Measurements from ENCODE around the gene LGALS9.

Gene LGALS9

GRCh38 chr17:27610304-27610677 is 20.7 kb upstream of the LGALS9 start:
- no peak for TF ChIP-seq CTCF (IDR thresholded peaks at IDR 0.05; ENCODE audit: extremely low read depth, missing control alignments)
- no peak for DNase-seq (ENCODE audit: low spot score)

- TF ChIP-seq CTCF (IDR thresholded peaks at IDR 0.05; ENCODE audit: extremely low read depth, missing control alignments), result no peak
- DNase-seq (ENCODE audit: low spot score), result no peak
Observed at GRCh38 chr17:27612160-27612770, 18.7 kb upstream of the LGALS9 start.

GRCh38 chr17:27613433-27613832 is 17.6 kb upstream of the LGALS9 start:
- no peak for TF ChIP-seq CTCF (IDR thresholded peaks at IDR 0.05; ENCODE audit: extremely low read depth, missing control alignments)
- DNase-seq (ENCODE audit: low spot score), result no peak

GRCh38 chr17:27615121-27615520 is 15.9 kb upstream of the LGALS9 start:
- no peak for TF ChIP-seq CTCF (IDR thresholded peaks at IDR 0.05; ENCODE audit: extremely low read depth, missing control alignments)
- DNase-seq (ENCODE audit: low spot score), result no peak

GRCh38 chr17:27616414-27616813 is 14.6 kb upstream of the LGALS9 start:
- DNase-seq (ENCODE audit: low spot score), result no peak

GRCh38 chr17:27618417-27618816 is 12.6 kb upstream of the LGALS9 start:
- DNase-seq (ENCODE audit: low spot score), result no peak
- no peak for TF ChIP-seq CTCF (IDR thresholded peaks at IDR 0.05; ENCODE audit: extremely low read depth, missing control alignments)

More at GRCh38 chr17:27616414-27616813, 14.6 kb upstream of the LGALS9 start:
- TF ChIP-seq CTCF (IDR thresholded peaks at IDR 0.05; ENCODE audit: extremely low read depth, missing control alignments), result no peak

- DNase-seq (ENCODE audit: low spot score), result no peak
- TF ChIP-seq CTCF (IDR thresholded peaks at IDR 0.05; ENCODE audit: extremely low read depth, missing control alignments), result no peak
Observed at GRCh38 chr17:27620721-27621120, 10.3 kb upstream of the LGALS9 start.

Measured in GM20000 (cell line).